Hepatocyte (in vitro differentiated cells): ENCODE data around the gene MED29.

ENCODE experiments used
- EZH2 ChIP-seq: fragments of 200-600 bp; sonication (generic); IDR thresholded peaks from 2 replicates; pipeline ENCODE4 v1.6.1; 2016; ENCODE audit warnings: antibody characterized with exemption, mild to moderate bottlenecking, borderline replicate concordance
- EZH2phosphoT487 ChIP-seq: fragments of 200-600 bp; sonication (generic); IDR thresholded peaks from one replicate; pipeline ENCODE4 v1.6.1; 2018; ENCODE audit warnings: antibody characterized with exemption, mild to moderate bottlenecking, low read depth, moderate library complexity; ENCODE audit not compliant: unreplicated experiment, severe bottlenecking
- TF ChIP-seq, protein P1 (sequence below): fragments of 200-600 bp; sonication (generic); IDR thresholded peaks from 2 replicates; pipeline ENCODE4 v1.5.1; 2016; ENCODE audit warnings: antibody characterized with exemption, mild to moderate bottlenecking; ENCODE audit not compliant: poor library complexity

- TF ChIP-seq, protein P1, sequence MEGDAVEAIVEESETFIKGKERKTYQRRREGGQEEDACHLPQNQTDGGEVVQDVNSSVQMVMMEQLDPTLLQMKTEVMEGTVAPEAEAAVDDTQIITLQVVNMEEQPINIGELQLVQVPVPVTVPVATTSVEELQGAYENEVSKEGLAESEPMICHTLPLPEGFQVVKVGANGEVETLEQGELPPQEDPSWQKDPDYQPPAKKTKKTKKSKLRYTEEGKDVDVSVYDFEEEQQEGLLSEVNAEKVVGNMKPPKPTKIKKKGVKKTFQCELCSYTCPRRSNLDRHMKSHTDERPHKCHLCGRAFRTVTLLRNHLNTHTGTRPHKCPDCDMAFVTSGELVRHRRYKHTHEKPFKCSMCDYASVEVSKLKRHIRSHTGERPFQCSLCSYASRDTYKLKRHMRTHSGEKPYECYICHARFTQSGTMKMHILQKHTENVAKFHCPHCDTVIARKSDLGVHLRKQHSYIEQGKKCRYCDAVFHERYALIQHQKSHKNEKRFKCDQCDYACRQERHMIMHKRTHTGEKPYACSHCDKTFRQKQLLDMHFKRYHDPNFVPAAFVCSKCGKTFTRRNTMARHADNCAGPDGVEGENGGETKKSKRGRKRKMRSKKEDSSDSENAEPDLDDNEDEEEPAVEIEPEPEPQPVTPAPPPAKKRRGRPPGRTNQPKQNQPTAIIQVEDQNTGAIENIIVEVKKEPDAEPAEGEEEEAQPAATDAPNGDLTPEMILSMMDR, result no peak
- no peak for TF ChIP-seq EZH2
- no peak for TF ChIP-seq EZH2phosphoT487
These were observed 55.3 kb downstream of the MED29 start for GRCh38 chr19:39446365-39447084.
